ENCODE data around the gene PDP2. TPM values are rescaled to one million over a fixed set of nuclear protein-coding genes. Genes with fewer than 3 reads are reported as not detected.
A peak's percentile ranks its signal among the peaks of the same experiment; 100 is the strongest.

The PDP2 gene
- total RNA-seq, 3 donors from 2014 or later = 15.5 to 23.5 (median 23.2) TPM

DNA sequence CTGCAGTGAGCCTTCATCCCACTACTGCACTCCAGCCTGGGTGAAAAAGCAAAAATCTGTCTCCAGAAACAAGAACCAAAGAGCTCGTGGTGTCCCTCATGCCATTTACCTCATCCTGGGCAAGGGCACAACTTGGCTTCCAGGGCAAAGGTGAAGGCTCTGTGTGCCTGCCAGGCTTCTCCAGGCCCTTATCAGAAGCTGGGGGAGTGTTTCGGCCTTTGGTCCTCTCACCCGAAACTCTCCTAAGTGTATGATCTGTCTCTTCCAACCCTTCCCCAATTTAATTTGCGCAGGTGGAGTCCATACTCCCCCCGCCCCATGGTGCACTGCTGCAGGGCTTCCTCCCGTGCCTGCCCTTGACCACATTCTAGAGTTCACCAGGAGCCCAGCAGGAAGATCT lies 56.1 kb downstream of the PDP2 start:
- peaks cover 41% of the 10 kb centered on the region for H3K4me1 ChIP-seq (ENCODE audit: low read depth)
- H3K36me3 ChIP-seq (ENCODE audit: low read depth) = peaks cover 12% of the 10 kb centered on the region
- H3K9me3 ChIP-seq = no peaks in the 10 kb centered on the region
- ATAC-seq = peak; percentile 33
- TF ChIP-seq, protein P1, sequence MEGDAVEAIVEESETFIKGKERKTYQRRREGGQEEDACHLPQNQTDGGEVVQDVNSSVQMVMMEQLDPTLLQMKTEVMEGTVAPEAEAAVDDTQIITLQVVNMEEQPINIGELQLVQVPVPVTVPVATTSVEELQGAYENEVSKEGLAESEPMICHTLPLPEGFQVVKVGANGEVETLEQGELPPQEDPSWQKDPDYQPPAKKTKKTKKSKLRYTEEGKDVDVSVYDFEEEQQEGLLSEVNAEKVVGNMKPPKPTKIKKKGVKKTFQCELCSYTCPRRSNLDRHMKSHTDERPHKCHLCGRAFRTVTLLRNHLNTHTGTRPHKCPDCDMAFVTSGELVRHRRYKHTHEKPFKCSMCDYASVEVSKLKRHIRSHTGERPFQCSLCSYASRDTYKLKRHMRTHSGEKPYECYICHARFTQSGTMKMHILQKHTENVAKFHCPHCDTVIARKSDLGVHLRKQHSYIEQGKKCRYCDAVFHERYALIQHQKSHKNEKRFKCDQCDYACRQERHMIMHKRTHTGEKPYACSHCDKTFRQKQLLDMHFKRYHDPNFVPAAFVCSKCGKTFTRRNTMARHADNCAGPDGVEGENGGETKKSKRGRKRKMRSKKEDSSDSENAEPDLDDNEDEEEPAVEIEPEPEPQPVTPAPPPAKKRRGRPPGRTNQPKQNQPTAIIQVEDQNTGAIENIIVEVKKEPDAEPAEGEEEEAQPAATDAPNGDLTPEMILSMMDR (IDR thresholded peaks at IDR 0.05) = no peak
- intact Hi-C loops (cut with DNase I, micrococcal nuclease) = no loop called here
- no peak overlapping the region for H3K4me3 ChIP-seq
- DNase-seq = peak in 2 of 3 donors; percentile 51 to 57

DNA sequence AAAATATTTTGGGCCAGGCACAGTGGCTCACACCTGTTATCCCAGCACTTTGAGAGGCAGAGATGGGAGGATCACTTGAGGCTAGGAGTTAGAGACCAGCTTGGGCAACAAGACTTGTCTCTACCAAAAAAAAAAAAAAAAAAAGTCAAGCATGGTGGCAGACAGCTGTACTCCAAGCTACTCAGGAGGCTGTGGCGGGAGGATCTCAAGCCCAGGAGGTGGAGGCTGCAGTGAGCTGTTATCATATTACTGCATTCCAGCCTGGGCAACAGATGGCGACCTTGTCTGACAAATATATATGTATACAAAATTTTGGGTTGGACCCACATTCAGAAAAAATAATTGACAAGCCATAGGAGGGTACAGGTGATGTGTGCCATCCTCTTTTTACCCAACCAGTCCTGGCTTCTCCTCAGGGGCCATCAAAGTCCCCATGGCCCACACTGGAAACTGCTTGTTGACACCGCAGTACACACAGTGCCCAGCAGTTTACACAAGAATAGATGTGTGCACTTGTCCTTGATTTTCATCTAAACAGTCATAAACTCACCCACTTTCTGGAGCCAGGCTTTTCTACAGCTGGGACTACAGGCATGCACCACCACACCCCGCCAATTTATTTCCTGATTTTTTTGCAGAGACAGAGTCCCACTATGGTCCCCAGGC lies 56.7 kb downstream of the PDP2 start:
- Histone ChIP-seq H3K4me3 (no peak overlapping the region), H3K9me3 (no peaks in the 10 kb centered on the region), H3K36me3 (ENCODE audit: low read depth) (peaks cover 14% of the 10 kb centered on the region), H3K4me1 (ENCODE audit: low read depth) (peaks cover 41% of the 10 kb centered on the region)
- intact Hi-C loops (cut with DNase I, micrococcal nuclease) = no loop called here
- DNase-seq (no peak), ATAC-seq (peak; percentile 4)
- TF ChIP-seq, protein P1 (IDR thresholded peaks at IDR 0.05) = no peak

DNA sequence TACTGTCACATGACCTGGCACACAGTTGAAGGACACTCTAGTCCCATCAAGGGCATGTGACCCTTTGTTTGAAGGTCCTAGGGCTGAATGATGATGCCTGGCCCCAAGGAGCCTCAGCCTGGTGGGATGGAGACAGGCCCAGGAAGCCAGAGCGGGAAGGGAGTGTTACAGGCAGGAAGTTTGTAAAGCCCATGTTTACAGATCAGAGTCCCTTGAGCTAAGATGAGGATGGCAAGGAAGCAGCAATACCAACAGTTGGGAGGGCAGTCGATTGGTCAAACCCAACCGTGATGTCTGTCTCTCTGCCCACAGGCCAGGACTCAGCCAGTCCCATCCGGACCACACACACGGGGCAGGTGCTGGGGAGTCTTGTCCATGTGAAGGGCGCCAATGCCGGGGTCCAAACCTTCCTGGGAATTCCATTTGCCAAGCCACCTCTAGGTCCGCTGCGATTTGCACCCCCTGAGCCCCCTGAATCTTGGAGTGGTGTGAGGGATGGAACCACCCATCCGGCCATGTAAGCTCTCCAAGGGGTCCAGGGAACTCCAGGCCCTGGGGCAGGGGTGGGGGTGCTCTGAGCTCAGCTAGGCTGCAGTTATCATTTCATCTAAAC lies 57.5 kb downstream of the PDP2 start:
- DNase-seq = no peak
- intact Hi-C loops (cut with DNase I, micrococcal nuclease) = no loop called here
- ATAC-seq = peak; percentile 13
- TF ChIP-seq, protein P1 (IDR thresholded peaks at IDR 0.05) = no peak
- H3K4me1 ChIP-seq (ENCODE audit: low read depth) = peaks cover 36% of the 10 kb centered on the region
- H3K36me3 ChIP-seq (ENCODE audit: low read depth) = peaks cover 14% of the 10 kb centered on the region
- H3K9me3 ChIP-seq = no peaks in the 10 kb centered on the region
- H3K4me3 ChIP-seq = no peak overlapping the region

DNA sequence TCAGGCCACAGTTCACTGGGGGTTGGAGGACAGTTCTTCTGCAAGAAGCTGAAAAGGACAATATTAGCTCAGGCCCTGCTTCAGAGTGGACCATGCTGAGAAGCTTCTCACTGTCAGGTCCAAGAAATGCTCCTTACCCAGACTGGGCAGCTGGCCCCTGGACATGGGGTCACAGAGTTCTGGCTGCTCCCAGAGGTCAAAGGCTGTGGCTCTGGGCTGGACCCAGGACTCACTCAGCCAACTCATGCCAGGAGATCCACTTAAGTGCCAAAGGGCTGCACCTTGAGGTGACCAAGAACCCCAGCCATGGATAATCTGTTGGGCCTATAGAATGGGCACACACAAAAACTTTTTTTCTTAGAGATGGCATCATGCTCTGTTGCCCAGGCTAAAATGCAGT lies 59.1 kb downstream of the PDP2 start:
- Histone ChIP-seq H3K4me1 (ENCODE audit: low read depth) (peaks cover 28% of the 10 kb centered on the region), H3K36me3 (ENCODE audit: low read depth) (peaks cover 14% of the 10 kb centered on the region), H3K4me3 (no peak overlapping the region), H3K9me3 (no peaks in the 10 kb centered on the region)
- intact Hi-C loops (cut with DNase I, micrococcal nuclease) = no loop called here
- no peak for DNase-seq
- TF ChIP-seq, protein P1 (IDR thresholded peaks at IDR 0.05) = no peak
- ATAC-seq = no peak

DNA sequence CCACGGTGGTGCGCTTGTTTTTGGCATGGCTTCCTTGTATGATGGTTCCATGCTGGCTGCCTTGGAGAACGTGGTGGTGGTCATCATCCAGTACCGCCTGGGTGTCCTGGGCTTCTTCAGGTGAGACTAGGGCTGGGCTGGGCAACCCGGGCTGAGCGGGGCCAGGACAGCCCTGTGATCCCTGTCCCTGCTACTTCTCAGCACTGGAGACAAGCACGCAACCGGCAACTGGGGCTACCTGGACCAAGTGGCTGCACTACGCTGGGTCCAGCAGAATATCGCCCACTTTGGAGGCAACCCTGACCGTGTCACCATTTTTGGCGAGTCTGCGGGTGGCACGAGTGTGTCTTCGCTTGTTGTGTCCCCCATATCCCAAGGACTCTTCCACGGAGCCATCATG lies 59.9 kb downstream of the PDP2 start:
- Histone ChIP-seq H3K4me1 (ENCODE audit: low read depth) (peaks cover 27% of the 10 kb centered on the region), H3K9me3 (no peaks in the 10 kb centered on the region), H3K36me3 (ENCODE audit: low read depth) (peaks cover 14% of the 10 kb centered on the region), H3K4me3 (no peak overlapping the region)
- intact Hi-C loops (cut with DNase I, micrococcal nuclease) = no loop called here
- no peak for DNase-seq
- ATAC-seq = no peak
- TF ChIP-seq, protein P1 (IDR thresholded peaks at IDR 0.05) = no peak

Other genes starting within 250 kb of the PDP2 start
- gene CMTM4, start 183.8 kb upstream of the PDP2 start, total RNA-seq = 100 to 1,000 TPM in 2 of 3 donors, 10 to 100 TPM in 1; 91.6 to 208 (median 155) TPM
- gene DYNC1LI2, start 128.9 kb upstream of the PDP2 start, total RNA-seq = 100 to 1,000 TPM; 153 to 249 (median 217) TPM
- gene TERB1, start 78.9 kb upstream of the PDP2 start, total RNA-seq = under 1 TPM in 2 of 3 donors, not detected in 1; 0.28 to 0.32 TPM
- gene NAE1, start 49.5 kb upstream of the PDP2 start, total RNA-seq = 10 to 100 TPM; 48.4 to 52.9 (median 50.8) TPM
- gene CA7, start 36.1 kb upstream of the PDP2 start, total RNA-seq = 100 to 1,000 TPM in 2 of 3 donors, 10 to 100 TPM in 1; 59.3 to 253 (median 131) TPM
- gene CDH16, start 38.4 kb downstream of the PDP2 start, total RNA-seq = under 1 TPM; 0.13 to 0.78 (median 0.72) TPM
- gene RRAD, start 45.0 kb downstream of the PDP2 start, total RNA-seq = 10 to 100 TPM in 1 of 3 donors, 1 to 10 TPM in 2; 1.3 to 11.6 (median 1.3) TPM
- 10 to 100 TPM; 72.5 to 78.1 (median 76.5) TPM for gene CIAO2B, start 53.9 kb downstream of the PDP2 start, total RNA-seq
- 100 to 1,000 TPM; 180 to 566 (median 456) TPM for gene CES2, start 55.0 kb downstream of the PDP2 start, total RNA-seq
- 100 to 1,000 TPM in 2 of 3 donors, 10 to 100 TPM in 1; 86.5 to 264 (median 199) TPM for gene CES3, start 80.8 kb downstream of the PDP2 start, total RNA-seq
- 10 to 100 TPM in 1 of 3 donors, 1 to 10 TPM in 2; 6.3 to 10.1 (median 8.3) TPM for gene CES4A, start 108.1 kb downstream of the PDP2 start, total RNA-seq
- 10 to 100 TPM; 26.3 to 35.5 (median 26.8) TPM for gene CBFB, start 148.6 kb downstream of the PDP2 start, total RNA-seq
- gene PHAF1, start 229.4 kb downstream of the PDP2 start, total RNA-seq = 10 to 100 TPM; 13.3 to 15.7 (median 13.6) TPM

Data from mucosa of descending colon (tissue), 3 donors.